Mesendoderm (in vitro differentiated cells): ENCODE measurements around the gene ESPL1.

Source experiments
- DNase-seq: peaks from one replicate; pipeline ENCODE4 v3.0.0; 2013
- H2AK5ac ChIP-seq: 2 replicates; pipeline ENCODE4 v1.6.1; 2013; ENCODE audit warnings: low read length, inconsistent platforms
- H2BK120ac ChIP-seq: 2 replicates; pipeline ENCODE4 v1.6.1; 2013; ENCODE audit warnings: low read depth, mild to moderate bottlenecking, low read length, moderate library complexity, mixed read lengths
- H2BK15ac ChIP-seq: replicated peaks from 2 replicates; pipeline ENCODE4 v1.6.1; 2013; ENCODE audit warnings: low read depth, mild to moderate bottlenecking, moderate library complexity
- H2BK5ac ChIP-seq: 2 replicates; pipeline ENCODE4 v1.6.1; 2013; ENCODE audit warnings: low read length, inconsistent platforms
- H3K18ac ChIP-seq: 2 replicates; pipeline ENCODE4 v1.6.1; 2013; ENCODE audit warnings: mild to moderate bottlenecking, low read length, mixed read lengths
- H3K23ac ChIP-seq: one replicate; pipeline ENCODE4 v1.6.1; 2013; ENCODE audit warnings: low read length
- H3K27ac ChIP-seq: 2 replicates; pipeline ENCODE4 v1.5.1; 2013; ENCODE audit warnings: low read depth, mild to moderate bottlenecking, inconsistent platforms, low read length, moderate library complexity
- H3K27me3 ChIP-seq: 2 replicates; pipeline ENCODE4 v1.6.1; 2013; ENCODE audit warnings: low read length, control low read depth, mild to moderate bottlenecking, inconsistent platforms; ENCODE audit not compliant: insufficient read depth, poor library complexity
- H3K36me3 ChIP-seq: 2 replicates; pipeline ENCODE4 v1.6.1; 2013; ENCODE audit warnings: low read length, inconsistent platforms; ENCODE audit not compliant: control insufficient read depth, insufficient read depth
- H3K4ac ChIP-seq: one replicate; pipeline ENCODE4 v1.6.1; 2013; ENCODE audit warnings: low read depth, mild to moderate bottlenecking, low read length, moderate library complexity
- H3K4me1 ChIP-seq: 2 replicates; pipeline ENCODE4 v1.6.1; 2013; ENCODE audit warnings: low read depth, low read length, inconsistent platforms; ENCODE audit not compliant: control insufficient read depth
- H3K4me2 ChIP-seq: 2 replicates; pipeline ENCODE4 v1.6.1; 2013; ENCODE audit warnings: low read length
- H3K4me3 ChIP-seq: 2 replicates; pipeline ENCODE4 v1.5.1; 2013; ENCODE audit warnings: mild to moderate bottlenecking, low read length
- H3K56ac ChIP-seq: one replicate; pipeline ENCODE4 v1.6.1; 2013; ENCODE audit warnings: low read length
- H3K79me1 ChIP-seq: 2 replicates; pipeline ENCODE4 v1.6.1; 2013; ENCODE audit warnings: low read length, inconsistent platforms
- H3K79me2 ChIP-seq: 2 replicates; pipeline ENCODE4 v1.6.1; 2013; ENCODE audit warnings: mild to moderate bottlenecking, low read length; ENCODE audit not compliant: control insufficient read depth, insufficient read depth
- H3K9ac ChIP-seq: 2 replicates; pipeline ENCODE4 v1.6.1; 2013; ENCODE audit warnings: low read length, inconsistent platforms
- H4K5ac ChIP-seq: one replicate; pipeline ENCODE4 v1.6.1; 2013; ENCODE audit warnings: low read length
- H4K8ac ChIP-seq: one replicate; pipeline ENCODE4 v1.6.1; 2013; ENCODE audit warnings: low read depth, mild to moderate bottlenecking, control low read depth, low read length, moderate library complexity
- WGBS: extraction: QIAGEN DNeasy Blood & Tissue Kit; methylation state at CpG from one replicate; pipeline ENCODE4 v1.1.7; 2013; ENCODE audit warnings: low lambda C conversion rate, missing lambda C conversion rate; ENCODE audit not compliant: insufficient coverage; ENCODE audit errors: extremely low coverage; 5-methylcytosine and 5-hydroxymethylcytosine counted together

Gene ESPL1

GRCh38 chr12:53288322-53288721 is 20.2 kb downstream of the ESPL1 start:
- no peak overlapping the region for H2AK5ac ChIP-seq
- no peaks in the 10 kb centered on the region for H3K27me3 ChIP-seq
- H4K8ac ChIP-seq, result no peak overlapping the region
- peaks cover 33% of the 10 kb centered on the region for H3K36me3 ChIP-seq
- no peak overlapping the region for H4K5ac ChIP-seq
- H3K56ac ChIP-seq, result no peak overlapping the region
- no CpG with 5 or more reads among the region's 6 CpGs for WGBS
- no peak for DNase-seq
- H2BK5ac ChIP-seq, result no peak overlapping the region
- no peak overlapping the region for H2BK15ac ChIP-seq
- H3K4ac ChIP-seq, result no peak overlapping the region
- H3K23ac ChIP-seq, result no peak overlapping the region
- H3K18ac ChIP-seq, result no peak overlapping the region
- H3K79me1 ChIP-seq, result no peaks in the 10 kb centered on the region
- no peak overlapping the region for H3K9ac ChIP-seq
- no peaks in the 10 kb centered on the region for H3K79me2 ChIP-seq
- H3K4me1 ChIP-seq, result no peaks in the 10 kb centered on the region
- H3K4me2 ChIP-seq, result no peak overlapping the region
- no peak overlapping the region for H2BK120ac ChIP-seq
- H3K27ac ChIP-seq, result no peak overlapping the region
- no peak overlapping the region for H3K4me3 ChIP-seq

DNA sequence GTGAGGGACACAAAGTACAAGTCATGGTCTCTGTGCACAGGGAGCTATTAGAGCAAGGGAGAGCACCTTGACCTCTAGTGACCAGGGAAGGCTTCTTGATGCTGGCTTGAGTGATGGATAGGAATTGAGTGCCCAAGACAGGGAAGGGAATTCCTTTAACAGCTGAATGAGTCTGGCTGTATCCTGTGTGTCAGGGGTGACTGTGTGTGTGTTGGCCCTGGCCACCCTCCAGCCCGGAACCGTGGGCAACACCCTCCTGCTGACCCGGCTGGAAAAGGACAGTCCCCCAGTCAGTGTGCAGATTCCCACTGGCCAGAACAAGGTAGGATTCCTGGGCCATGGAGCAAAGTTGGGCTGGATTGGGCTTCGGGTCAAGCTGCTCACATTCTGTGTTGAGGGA is 21.8 kb downstream of the ESPL1 start:
- no peak overlapping the region for H3K4me2 ChIP-seq
- H2BK120ac ChIP-seq, result no peak overlapping the region
- no peak overlapping the region for H2AK5ac ChIP-seq
- no peak overlapping the region for H3K56ac ChIP-seq
- no peak overlapping the region for H3K27ac ChIP-seq
- H3K79me2 ChIP-seq, result no peaks in the 10 kb centered on the region
- H3K27me3 ChIP-seq, result no peaks in the 10 kb centered on the region
- H2BK15ac ChIP-seq, result no peak overlapping the region
- no peaks in the 10 kb centered on the region for H3K79me1 ChIP-seq
- no CpG with 5 or more reads among the region's 4 CpGs for WGBS
- no peak overlapping the region for H3K4me3 ChIP-seq
- peaks cover 31% of the 10 kb centered on the region for H3K36me3 ChIP-seq
- DNase-seq, result no peak
- no peak overlapping the region for H3K9ac ChIP-seq
- H4K5ac ChIP-seq, result no peak overlapping the region
- H2BK5ac ChIP-seq, result no peak overlapping the region
- H3K4me1 ChIP-seq, result no peaks in the 10 kb centered on the region
- H4K8ac ChIP-seq, result no peak overlapping the region
- no peak overlapping the region for H3K18ac ChIP-seq
- no peak overlapping the region for H3K4ac ChIP-seq
- no peak overlapping the region for H3K23ac ChIP-seq

- H4K5ac ChIP-seq, result no peak overlapping the region
- no peak overlapping the region for H3K4me2 ChIP-seq
- H3K23ac ChIP-seq, result no peak overlapping the region
- H2BK15ac ChIP-seq, result no peak overlapping the region
- H3K36me3 ChIP-seq, result peaks cover 27% of the 10 kb centered on the region
- H3K27me3 ChIP-seq, result no peaks in the 10 kb centered on the region
- H3K27ac ChIP-seq, result no peak overlapping the region
- no peak overlapping the region for H2AK5ac ChIP-seq
- H3K4me3 ChIP-seq, result no peak overlapping the region
- WGBS, result no CpG with 5 or more reads among the region's 9 CpGs
- H3K4ac ChIP-seq, result no peak overlapping the region
- no peak overlapping the region for H2BK120ac ChIP-seq
- no peak overlapping the region for H2BK5ac ChIP-seq
- H3K79me2 ChIP-seq, result peaks cover 2% of the 10 kb centered on the region
- DNase-seq, result no peak
- no peaks in the 10 kb centered on the region for H3K4me1 ChIP-seq
- H3K79me1 ChIP-seq, result peaks cover under 1% of the 10 kb centered on the region
- no peak overlapping the region for H3K18ac ChIP-seq
- no peak overlapping the region for H3K56ac ChIP-seq
- no peak overlapping the region for H3K9ac ChIP-seq
- H4K8ac ChIP-seq, result no peak overlapping the region
Observed at GRCh38 chr12:53290661-53291060, 22.6 kb downstream of the ESPL1 start.

- Histone ChIP-seq H4K8ac (no peak overlapping the region), H3K27ac (no peak overlapping the region), H3K9ac (no peak overlapping the region), H3K4me3 (no peak overlapping the region), H3K27me3 (no peaks in the 10 kb centered on the region), H3K79me1 (peaks cover 5% of the 10 kb centered on the region), H3K56ac (no peak overlapping the region), H2BK5ac (no peak overlapping the region), H3K79me2 (peaks cover 13% of the 10 kb centered on the region), H3K4me2 (no peak overlapping the region), H4K5ac (no peak overlapping the region), H3K4me1 (peaks cover 3% of the 10 kb centered on the region), H3K4ac (no peak overlapping the region), H2BK15ac (no peak overlapping the region), H3K18ac (no peak overlapping the region), H2AK5ac (no peak overlapping the region), H2BK120ac (no peak overlapping the region), H3K36me3 (peaks cover 25% of the 10 kb centered on the region), H3K23ac (no peak overlapping the region)
- DNase-seq, result no peak
Observed at GRCh38 chr12:53292426-53292825, 24.3 kb downstream of the ESPL1 start.

GRCh38 chr12:53295070-53295890 is 27.2 kb downstream of the ESPL1 start, which contains the start of gene PFDN5:
Gene PFDN5, plus strand, starts transcription at chr12:53295542. Its CDS starts 26 bp downstream, at chr12:53295568.
- H3K27ac ChIP-seq, result peak within 1 kb of the TSS; percentile 19
- DNase-seq, result peak; percentile 95
- no peak within 1 kb of the TSS for H2BK120ac ChIP-seq
- no peaks in the 10 kb centered on the region for H3K27me3 ChIP-seq
- no peak within 1 kb of the TSS for H4K8ac ChIP-seq
- H3K23ac ChIP-seq, result peak within 1 kb of the TSS; percentile 68
- peaks cover 10% of the 10 kb centered on the region for H3K36me3 ChIP-seq
- peak within 1 kb of the TSS; percentile 99 for H3K4me2 ChIP-seq
- peak within 1 kb of the TSS; percentile 57 for H2BK5ac ChIP-seq
- H2BK15ac ChIP-seq, result no peak within 1 kb of the TSS
- no peak within 1 kb of the TSS for H3K18ac ChIP-seq
- H3K56ac ChIP-seq, result peak within 1 kb of the TSS; percentile 92
- H3K79me1 ChIP-seq, result peaks cover 10% of the 10 kb centered on the region
- H3K4me3 ChIP-seq, result peak within 1 kb of the TSS; percentile 49
- no peak within 1 kb of the TSS for H4K5ac ChIP-seq
- peak within 1 kb of the TSS; percentile 25 for H3K4ac ChIP-seq
- peak within 1 kb of the TSS; percentile 78 for H3K9ac ChIP-seq
- H3K4me1 ChIP-seq, result peaks cover 4% of the 10 kb centered on the region
- H2AK5ac ChIP-seq, result peak within 1 kb of the TSS; percentile 13
- H3K79me2 ChIP-seq, result peaks cover 16% of the 10 kb centered on the region
- no CpG with 5 or more reads among the region's 42 CpGs for WGBS

- no peak for DNase-seq
- peak overlapping the region; percentile 17 for H3K4ac ChIP-seq
- no peak overlapping the region for H4K5ac ChIP-seq
- peak overlapping the region; percentile 78 for H3K9ac ChIP-seq
- H2AK5ac ChIP-seq, result peak overlapping the region; percentile 13
- H3K4me2 ChIP-seq, result peak overlapping the region; percentile 99
- no peak overlapping the region for H2BK5ac ChIP-seq
- peak overlapping the region; percentile 49 for H3K4me3 ChIP-seq
- peak overlapping the region; percentile 89 for H3K56ac ChIP-seq
- H3K79me1 ChIP-seq, result peaks cover 14% of the 10 kb centered on the region
- no peak overlapping the region for H4K8ac ChIP-seq
- no peak overlapping the region for H2BK15ac ChIP-seq
- H3K23ac ChIP-seq, result peak overlapping the region; percentile 68
- peaks cover 10% of the 10 kb centered on the region for H3K36me3 ChIP-seq
- H3K18ac ChIP-seq, result no peak overlapping the region
- no peaks in the 10 kb centered on the region for H3K27me3 ChIP-seq
- no peak overlapping the region for H3K27ac ChIP-seq
- no CpG with 5 or more reads among the region's 12 CpGs for WGBS
- H3K79me2 ChIP-seq, result peaks cover 20% of the 10 kb centered on the region
- peaks cover 7% of the 10 kb centered on the region for H3K4me1 ChIP-seq
- H2BK120ac ChIP-seq, result no peak overlapping the region
Observed at GRCh38 chr12:53295891-53296219, 27.8 kb downstream of the ESPL1 start.
